KBM-7 (cell line): Measurements from ENCODE around the gene SHB.
"Not testable (repeated sequence)": the region's sequence is repeated elsewhere in the genome, so short reads cannot be mapped to it uniquely, and the experiment has no call there.

Source experiments
- DNase-seq: peaks from one replicate; pipeline ENCODE4 v3.0.0-alpha.2; 2015
- in situ Hi-C: fragments of 300-500 bp; cut with MboI; formaldehyde crosslinking; loops from 2 replicates; pipeline ENCODE4 v1.14.3; 2020; ENCODE audit warnings: low sequenced_read_pairs, low pct_unique_long_range_greater_than_20kb, mixed read lengths

Gene SHB

DNA sequence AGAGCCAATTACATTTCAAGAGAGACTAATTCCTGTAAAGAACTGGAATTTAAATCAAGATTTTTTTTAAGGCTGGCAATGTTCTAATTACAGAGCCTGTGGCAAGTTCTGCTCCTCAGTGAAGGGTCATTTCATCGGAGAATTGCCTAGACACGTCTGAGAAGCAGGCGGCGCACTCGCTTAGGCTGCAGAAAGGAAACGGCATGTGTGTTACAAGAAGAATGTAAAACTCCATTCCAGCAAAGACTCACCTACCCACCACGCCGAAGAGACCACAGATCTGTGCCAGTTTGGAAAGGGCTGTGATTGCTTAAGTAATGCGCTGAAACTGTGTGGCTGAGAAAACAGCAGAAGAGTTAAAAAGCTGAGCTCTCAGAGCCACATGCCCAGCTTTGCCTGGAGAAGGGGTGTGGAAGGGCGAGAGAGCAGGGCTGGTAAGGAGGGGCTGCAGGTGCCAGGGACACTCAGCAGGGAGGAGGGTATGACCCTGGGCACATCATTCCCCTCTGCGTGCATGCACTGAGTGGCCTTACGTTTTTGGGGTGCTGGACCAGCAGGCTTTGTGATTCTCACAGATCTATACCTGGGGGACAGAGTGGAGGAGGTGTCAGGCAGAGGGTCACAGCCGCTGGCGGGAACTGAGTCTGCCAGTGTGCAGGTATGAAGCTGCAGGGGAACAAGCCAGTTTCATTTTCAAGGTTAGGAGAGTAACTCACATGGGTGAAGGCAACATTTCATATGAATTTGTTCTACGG, 147.3 kb downstream of the SHB start:
- in situ Hi-C loops = loop anchor here (5.0 to 25.0 kb wide), 2 partner anchors 41 to 416 kb away; no protein-coding TSS in a partner anchor
- DNase-seq = no peak

DNA sequence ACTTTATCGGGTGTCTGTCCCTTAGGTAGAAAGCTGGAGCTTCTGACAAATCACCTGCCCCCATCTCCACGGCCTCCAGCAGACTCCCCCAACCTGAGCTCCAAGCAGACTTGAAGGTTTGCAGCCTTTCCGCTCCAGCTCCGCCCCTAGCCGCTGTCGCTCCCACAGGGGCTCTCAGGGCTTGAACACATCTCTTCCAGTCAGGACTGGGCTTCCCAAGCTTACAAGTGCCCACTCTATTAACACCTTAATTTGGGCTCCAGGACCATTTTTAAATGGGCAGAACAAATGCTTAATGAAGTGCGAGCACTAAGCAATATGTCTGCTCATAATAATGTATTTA, 147.9 kb downstream of the SHB start:
- DNase-seq = no peak
- in situ Hi-C loops = loop anchor here (5.0 to 25.0 kb wide), 2 partner anchors 41 to 416 kb away; no protein-coding TSS in a partner anchor

DNA sequence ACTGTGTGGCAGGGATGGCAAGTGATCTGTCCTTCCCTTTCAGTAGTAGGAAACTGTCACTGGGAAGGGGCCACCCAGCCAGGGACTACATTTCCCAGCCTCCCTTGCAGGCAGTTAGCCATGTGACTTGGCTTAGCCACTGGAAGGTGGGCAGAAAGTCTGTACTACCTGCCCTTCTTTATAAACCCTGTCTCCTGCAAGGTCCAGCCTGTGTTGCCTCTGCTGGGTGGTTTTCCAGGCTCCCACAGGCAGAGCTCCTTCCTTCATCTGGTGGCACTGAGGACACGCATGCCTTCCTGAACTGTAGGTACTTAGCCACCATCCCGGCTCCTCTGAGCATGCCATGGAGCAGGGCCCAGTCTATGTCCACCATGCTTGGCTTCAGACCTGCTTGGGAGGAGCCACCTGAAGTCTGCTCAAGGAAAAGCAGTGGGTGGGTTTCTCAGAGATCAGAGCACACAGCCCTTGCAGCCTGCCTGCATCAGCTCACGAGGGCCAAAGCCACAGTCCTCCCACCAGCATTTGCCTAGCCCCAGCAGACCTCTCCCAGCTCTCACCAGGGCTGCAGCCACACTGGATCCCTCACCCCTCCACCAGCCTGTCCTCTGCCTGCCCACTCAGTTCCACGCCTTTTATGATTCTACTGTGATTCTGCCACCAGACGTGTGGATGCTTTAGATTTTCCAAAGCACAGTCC, 148.4 kb downstream of the SHB start:
- in situ Hi-C loops = loop anchor here (5.0 to 25.0 kb wide), 2 partner anchors 42 to 417 kb away; no protein-coding TSS in a partner anchor
- DNase-seq = no peak

DNA sequence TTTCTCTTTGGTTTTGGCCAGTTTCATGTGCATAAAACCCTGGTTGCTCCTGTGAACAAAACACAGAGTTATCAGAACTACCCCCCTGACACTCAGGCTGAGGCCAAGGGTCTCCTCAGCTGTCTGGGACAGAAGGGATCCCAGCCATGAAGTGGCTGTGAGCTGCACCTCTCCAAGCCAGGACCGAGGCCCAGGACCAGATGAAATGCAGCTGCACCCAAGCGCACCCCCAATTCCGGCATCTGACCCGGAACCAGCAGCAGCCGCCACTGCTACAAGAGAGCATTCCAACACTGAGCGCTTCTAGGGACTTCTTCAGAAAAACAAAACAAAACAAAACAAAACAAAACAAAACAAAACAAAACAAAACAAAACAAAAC, 149.1 kb downstream of the SHB start:
- DNase-seq = no peak
- in situ Hi-C loops = loop anchor here (5.0 to 25.0 kb wide), 2 partner anchors 42 to 417 kb away; no protein-coding TSS in a partner anchor

DNA sequence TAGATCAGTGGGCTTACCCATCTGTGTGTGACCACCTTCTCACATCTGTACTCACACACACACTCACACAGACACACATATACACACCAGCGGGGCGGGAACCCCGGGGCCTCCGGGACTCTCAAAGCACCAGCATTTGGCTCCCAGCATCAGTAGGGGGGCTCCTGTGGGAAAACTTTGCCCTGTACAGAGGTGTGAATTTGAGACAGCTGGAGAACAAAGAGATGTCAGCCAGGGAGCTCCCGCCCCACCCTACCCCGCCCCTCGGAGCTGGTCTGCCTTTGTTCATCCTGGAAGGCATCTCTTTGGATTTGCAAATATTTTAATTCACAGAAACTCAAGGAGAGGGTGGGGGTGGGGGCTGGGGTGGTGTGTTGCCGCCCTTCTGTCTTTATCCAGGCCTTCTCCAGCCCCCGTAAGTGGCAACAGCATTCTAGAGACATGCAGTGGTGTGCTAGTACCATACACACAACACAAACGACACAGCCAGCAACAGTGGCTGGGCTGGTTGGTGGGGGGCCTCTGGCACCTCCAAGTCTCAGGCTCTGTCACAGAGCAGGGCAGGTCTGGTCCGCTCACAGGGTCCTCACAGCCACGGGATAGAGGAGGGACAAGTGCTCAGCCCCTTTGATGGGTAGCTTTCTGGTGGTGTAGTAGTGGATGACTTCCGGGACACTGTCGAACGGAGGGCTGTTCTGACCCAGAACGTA, 149.6 kb downstream of the SHB start:
- no peak for DNase-seq
- in situ Hi-C loops = loop anchor here (25.0 kb wide), 1 partner anchor 418 kb away; no protein-coding TSS in a partner anchor

DNA sequence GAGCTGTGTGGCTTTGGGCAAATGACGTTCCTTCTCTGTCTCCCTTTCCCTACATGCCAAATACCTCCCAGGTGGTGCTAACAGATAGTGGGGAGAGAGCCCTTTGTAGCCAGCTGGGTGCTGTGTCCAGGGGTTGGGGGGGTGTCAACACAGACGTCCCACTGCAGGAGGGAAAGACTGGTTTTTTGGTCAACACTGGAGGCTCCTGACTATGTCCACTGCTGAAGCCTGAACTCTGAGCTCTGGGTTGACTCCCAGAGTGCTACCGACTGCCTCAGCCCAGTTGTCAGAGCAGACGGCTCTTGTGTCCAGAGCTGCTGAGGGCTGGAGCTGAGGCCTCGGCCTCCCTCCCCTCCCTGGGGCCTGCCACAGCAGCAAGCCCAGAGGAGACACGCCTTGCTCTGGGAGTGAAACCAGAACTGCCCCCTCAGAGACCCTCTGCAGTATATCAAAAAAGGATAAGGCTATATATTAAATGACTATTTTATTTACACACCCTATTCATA, 150.3 kb downstream of the SHB start:
- in situ Hi-C loops = loop anchor here (25.0 kb wide), 1 partner anchor 419 kb away; no protein-coding TSS in a partner anchor
- DNase-seq = no peak

DNA sequence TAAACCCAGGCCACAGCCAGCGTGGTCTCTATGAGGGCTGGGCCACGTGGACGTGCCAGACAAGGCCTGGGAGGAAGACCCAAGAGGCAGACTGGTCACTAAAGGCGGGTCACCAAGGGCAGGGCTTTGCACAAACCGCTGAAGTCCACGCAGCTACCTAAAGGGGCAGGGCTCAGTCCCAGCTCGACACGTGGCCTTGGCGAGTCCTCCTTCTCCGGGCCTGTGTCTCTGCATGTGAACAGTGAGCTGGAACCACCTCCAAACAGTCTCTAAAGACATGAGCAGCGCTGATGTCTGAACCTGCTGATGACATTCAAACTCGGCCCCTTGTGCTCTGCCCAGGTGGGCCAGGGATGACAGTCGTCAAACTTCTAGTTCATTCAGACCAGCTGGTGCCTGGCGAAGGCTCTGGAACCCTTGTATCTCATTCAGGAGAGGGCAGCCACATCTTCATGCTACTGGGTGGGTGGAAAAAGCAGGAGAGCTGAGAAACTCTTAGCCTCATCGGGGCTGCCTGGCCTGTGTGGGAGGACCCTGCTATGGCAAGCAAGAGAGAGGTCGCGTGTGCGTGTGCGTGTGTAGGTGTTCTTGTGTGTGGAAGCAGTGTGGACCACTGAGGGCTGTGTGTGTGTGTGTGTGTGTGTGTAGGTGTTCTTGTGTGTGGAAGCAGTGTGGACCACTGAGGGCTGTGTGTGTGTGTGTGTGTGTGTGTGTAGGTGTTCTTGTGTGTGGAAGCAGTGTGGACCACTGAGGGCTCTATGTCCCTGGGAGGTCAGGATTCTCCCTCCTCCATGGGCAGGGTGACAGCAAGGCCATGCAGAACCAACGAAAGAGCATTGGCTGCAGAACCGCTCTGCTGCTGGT, 151.0 kb downstream of the SHB start:
- no peak for DNase-seq
- in situ Hi-C loops = loop anchor here (25.0 kb wide), 1 partner anchor 419 kb away; no protein-coding TSS in a partner anchor

DNA sequence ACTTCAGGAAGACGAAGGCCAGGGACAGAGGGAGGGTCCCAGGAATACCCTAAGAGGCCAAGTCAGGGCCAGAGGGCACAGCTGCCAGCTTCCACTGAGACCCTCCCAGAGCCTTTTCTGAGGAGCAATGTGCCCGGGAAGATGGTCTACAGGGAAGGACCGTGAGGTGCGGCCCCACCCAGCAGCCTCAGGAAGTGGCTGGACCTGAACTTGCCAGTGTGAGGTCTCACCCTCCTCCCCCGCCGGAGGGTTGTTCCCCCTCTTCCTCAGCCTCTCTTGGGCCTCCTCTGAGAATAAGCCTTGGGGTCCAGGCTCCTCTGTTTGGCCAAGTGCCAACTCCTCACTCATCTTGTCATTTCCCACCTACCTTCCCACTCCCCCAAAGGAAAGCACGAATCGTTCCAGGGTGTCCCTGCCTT, 151.7 kb downstream of the SHB start:
- in situ Hi-C loops = loop anchor here (25.0 kb wide), 1 partner anchor 420 kb away; no protein-coding TSS in a partner anchor

DNA sequence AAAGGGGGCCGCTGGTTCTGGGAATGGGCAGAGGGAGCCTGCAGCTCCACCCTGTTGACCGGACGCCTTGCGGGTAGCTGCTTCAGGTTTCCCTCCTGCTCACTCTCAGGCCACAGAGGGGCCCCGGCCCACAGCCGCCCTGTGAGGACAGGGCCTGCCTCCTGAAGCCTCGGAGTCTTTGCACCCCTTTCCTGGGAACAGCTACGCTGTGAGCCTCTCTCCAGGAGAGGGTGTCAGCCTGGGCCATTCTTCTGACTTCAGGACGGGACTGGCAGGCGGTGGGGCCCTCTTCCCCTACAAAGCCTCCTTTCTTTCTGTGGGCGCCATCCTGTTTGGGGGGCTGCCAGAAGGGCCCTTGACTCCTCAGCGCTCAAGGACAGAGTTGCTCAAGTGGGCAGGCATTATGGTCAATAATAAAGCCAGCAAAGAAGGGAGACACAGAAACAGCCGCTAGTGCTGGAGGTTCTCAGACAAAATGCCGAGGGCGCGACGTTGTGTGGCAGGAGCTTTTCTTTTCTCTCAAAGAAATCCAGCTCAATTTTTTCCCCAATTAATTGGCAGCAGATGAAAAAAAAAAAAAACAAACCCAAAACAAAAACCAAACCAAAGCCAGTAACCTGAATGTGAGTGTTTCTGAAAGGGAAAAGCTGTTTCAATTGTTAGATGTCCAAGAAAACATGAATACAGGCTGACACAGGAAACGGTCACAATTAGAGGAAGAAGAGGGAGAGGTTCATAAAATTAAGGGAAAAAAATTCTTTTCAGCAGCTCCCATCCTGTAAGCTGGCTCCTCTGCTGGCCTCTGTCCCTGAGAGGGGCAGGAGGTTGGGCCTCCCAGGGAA, 152.3 kb downstream of the SHB start:
- in situ Hi-C loops = loop anchor here (25.0 kb wide), 1 partner anchor 421 kb away; no protein-coding TSS in a partner anchor
- DNase-seq = no peak

More for the DNA sequence above, 151.7 kb downstream of the SHB start:
- no peak for DNase-seq

DNA sequence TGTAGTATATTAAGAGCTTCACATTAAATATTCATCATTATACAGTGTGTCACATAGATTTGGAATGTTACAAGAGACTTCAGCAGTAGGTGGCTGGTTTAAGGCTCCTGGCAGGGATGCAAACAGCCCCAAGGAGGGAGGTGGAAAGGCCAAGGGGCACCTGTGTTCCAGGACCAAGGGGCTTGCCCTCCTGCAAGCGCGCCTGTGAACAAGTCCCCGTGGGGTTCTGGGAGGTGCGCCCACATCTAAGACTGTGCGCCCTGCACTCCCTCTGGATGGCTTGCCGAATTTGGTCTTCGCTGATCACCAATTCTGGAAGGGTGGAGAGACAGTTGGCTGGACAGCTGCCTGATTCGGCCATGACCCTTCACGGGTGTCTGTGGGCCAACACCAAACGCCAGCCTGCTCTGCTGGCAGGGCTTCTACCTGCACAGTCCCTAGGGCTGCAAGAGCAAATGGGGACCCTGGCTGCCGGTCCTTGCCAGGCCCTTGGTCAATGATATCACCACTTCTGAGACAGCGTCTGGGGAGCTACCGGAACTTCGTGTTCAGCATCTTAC, 153.0 kb downstream of the SHB start:
- in situ Hi-C loops = loop anchor here (25.0 kb wide), 1 partner anchor 421 kb away; no protein-coding TSS in a partner anchor
- DNase-seq = no peak

DNA sequence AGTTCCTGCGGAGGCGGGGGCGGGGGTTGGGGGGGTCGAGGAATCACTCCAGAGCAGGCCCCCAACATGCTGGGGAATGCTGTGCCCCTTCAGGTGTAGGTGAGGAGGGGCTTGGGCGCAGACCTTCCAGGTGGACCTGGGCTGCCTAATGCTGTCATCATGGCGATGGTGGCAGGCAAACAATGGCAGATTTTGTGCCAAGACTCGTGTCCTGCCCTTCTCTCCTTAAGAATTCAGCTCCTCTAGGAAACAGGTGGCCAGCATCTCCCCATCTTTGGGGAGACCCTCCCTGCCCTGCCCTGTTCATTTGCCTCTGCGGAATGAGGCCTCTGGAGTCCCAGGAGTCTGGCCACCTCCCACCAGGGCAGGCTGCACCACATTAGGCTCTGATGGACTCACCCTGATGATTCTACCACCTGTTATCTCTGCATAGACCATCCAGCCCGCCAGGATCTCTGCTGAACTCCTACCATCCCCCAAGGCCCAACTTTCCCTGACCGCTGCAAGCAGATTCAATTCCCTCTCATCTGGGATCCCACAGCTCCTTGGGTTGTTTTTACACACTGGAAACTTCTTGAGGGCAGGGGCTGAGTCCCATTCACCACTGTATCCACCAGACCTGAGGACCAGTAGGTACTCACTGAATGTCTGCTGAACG, 154.2 kb downstream of the SHB start:
- in situ Hi-C loops = loop anchor here (25.0 kb wide), 1 partner anchor 422 kb away; no protein-coding TSS in a partner anchor
- no peak for DNase-seq

DNA sequence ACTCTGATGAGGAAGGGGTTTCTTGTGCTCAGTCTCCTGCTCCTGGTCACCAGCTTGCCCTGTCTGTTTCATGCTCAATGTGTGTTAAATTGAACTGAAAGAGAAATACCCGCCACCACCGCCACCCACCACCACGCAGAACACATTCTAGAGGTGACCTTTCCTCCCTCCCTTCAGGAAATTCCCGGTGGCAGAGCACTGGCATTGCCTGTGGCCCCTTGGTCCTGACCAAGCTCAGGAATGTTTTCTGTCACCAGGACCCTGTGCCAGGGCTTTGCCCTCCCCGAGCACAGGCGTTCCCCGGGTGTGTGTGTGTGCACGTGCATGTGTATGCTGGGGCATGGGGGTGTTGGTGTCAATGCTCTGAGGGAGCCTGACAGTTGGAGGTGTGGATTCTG, 154.9 kb downstream of the SHB start:
- DNase-seq = no peak
- in situ Hi-C loops = loop anchor here (25.0 kb wide), 1 partner anchor 423 kb away; no protein-coding TSS in a partner anchor

DNA sequence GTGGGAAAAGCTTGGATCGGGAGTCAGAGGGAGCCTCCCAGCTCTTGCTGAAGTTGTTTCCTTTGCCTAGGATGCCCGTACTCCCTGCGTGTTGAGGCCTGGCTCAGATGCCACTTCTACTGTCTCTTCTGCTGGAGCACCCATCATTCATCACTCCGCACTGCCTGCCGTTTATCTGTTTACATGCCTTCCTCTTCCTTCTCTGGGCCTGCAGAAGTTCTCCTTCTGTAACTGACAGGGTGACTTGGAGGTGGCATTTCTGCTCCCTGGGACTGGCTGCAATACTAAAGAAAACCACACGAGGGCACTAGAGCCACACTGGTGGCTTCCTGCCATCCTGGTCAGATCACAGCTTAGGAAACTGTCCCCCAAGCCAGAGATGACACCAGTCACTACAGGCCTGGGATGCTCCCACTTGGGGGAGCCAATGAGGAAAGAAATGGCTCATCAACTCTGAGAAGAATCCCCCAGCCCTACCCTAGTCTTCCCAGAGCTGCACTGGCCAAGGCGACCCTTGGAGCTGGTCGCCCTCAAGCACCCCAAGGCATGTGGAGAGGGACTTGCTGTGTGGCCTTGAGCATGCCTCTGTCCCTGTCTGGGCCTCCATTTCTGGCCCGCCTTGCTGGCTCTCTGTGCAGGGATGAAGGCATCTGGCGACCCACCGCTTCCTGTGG, 155.4 kb downstream of the SHB start:
- peak; percentile 98 for DNase-seq
- in situ Hi-C loops = loop anchor here (25.0 kb wide), 1 partner anchor 424 kb away; no protein-coding TSS in a partner anchor

DNA sequence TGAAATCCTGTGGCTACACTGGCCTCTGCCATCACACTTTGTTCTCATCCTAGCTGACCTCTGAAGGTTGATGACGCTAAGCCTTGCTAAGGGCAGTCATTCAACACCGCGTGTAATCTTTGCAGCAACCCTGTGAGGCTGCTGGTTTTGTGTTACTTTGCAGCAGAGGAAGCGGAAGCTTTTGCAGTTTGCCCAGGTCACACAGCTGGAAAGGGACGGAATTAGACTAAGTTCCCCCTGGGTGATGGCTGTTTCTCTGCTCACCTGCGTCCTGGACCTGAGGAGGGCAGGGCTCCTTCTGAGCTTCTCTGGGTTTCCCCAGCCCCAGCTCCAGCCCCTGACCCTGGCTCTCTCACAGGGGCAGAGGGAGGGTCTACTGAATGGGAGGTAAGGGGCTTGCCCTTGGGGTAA, 157.8 kb downstream of the SHB start:
- in situ Hi-C loops = loop anchor here (25.0 kb wide), 1 partner anchor 426 kb away; no protein-coding TSS in a partner anchor
- DNase-seq = no peak

DNA sequence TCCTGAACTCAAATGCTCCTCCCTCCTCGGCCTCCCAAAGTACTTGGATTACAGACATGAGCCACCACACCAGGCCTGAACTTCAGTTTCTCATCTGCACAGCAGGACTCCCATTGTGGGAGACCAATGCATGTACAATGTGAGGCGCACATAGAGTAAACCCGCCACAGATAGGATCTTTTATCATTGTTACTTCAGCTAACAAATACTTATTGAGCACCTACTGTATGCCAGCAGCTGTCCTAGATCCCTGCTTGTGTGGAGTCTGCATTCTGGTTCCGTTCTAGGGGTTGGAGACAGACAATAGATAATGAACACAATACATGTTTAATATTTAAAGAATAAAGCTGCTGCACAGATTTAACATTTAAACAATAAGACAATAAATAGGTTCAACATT, 158.8 kb downstream of the SHB start:
- in situ Hi-C loops = loop anchor here (25.0 kb wide), 1 partner anchor 427 kb away; no protein-coding TSS in a partner anchor
- DNase-seq = no peak

DNA sequence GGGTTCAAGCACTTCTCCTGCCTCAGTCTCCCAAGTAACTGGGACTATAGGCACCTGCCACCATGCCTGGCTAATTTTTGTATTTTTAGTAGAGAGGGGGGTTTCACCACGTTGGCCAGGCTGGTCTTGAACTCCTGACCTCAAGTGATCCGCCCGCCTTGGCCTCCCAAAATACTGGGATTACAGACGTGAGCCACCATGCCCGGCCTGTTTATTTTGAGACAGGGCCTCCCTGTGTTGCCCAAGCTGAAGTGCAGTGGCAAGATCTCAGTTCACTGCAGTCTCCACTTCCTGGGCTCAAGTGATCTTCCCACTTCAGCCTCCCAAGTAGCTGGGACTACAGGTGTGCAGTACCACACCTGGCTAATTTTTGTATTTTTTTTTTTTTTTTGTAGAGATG, 159.2 kb downstream of the SHB start:
- not testable (repeated sequence) for DNase-seq
- in situ Hi-C loops = loop anchor here (10.0 to 25.0 kb wide), 2 partner anchors 155 to 427 kb away; partner anchors contain the start of gene SHB
